ENCODE data around the gene C3. TPM values are rescaled to one million over a fixed set of nuclear protein-coding genes. Genes with fewer than 3 reads are reported as not detected.
A peak's percentile ranks its signal among the peaks of the same experiment; 100 is the strongest.

Gene C3
- total and polyA plus RNA-seq, 2 of the 13 experiments (the other 11 are each of a cell fraction or from before 2014, with no cell fraction given): 1,455 to 6,272 TPM

DNA sequence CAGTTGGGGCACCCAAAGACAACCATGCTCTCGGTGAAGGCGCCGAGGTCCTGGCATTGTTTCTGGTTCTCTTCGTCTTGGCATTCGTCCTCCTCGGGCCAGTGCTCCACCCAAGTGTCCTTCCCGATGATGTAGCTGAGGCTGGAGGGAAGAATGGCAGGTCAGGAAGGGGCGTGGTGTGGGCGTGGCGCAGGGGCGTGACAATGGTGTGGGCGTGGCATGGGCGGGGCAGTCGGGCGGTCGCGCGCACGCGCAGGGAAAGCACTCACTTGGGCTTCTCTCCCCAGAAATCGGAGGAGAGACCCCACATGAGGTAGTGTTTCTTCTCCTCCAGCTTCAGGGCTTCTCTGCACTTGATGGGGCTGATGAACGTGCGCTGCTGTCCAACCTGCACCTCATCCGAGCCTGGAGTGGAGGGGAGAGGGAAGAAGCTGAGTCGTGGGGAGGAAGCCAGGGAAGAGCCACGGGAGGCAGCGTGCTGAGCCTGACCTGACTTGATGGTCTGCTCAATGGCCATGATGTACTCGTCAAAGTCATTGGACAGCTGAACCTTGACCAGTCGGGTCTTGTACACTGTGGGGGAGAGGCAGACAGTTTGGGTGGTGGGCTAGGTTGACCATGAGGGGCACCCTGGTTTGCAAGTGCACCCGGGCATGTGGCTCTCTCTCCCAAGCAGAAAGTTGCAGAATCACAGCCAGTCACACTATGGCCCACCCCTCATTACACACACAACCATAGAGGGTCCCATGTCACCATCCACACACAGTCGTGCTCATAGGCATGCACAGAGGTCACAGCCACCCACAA, 42.4 kb downstream of the C3 start (continued):
- TF ChIP-seq ZFP91 (CRISPR knock-in tag; IDR thresholded peaks at IDR 0.05; ENCODE audit: borderline replicate concordance) (0 out of 2 replicates have a peak, but pooled peaks have one; percentile 18), BRD4 (CRISPR knock-in tag; IDR thresholded peaks at IDR 0.05) (no peak), ZNF629 (CRISPR knock-in tag; conservative IDR thresholded peaks at IDR 0.05) (no peak), ZNF24 (IDR thresholded peaks at IDR 0.05) (no peak), ZNF572 (CRISPR knock-in tag; IDR thresholded peaks at IDR 0.05) (no peak), ZNF33B (CRISPR knock-in tag; IDR thresholded peaks at IDR 0.05) (no peak), FIP1L1 (IDR thresholded peaks at IDR 0.05; ENCODE audit: borderline replicate concordance, insufficient read depth, low read depth, low read length) (no peak), HDAC6 (IDR thresholded peaks at IDR 0.05; ENCODE audit: low read depth, low read length) (no peak), ZNF567 (CRISPR knock-in tag; IDR thresholded peaks at IDR 0.05; ENCODE audit: borderline replicate concordance) (no peak), POLR2A (IDR thresholded peaks at IDR 0.05; ENCODE audit: insufficient read depth in 1 of 2, low read depth in 2 of 2, low read length in 2 of 2) (peak in 1 of 2 experiments; percentile 11; a peak in 1 of 4 replicates), ARID5B (CRISPR knock-in tag; IDR thresholded peaks at IDR 0.05) (no peak), SALL1 (CRISPR knock-in tag; IDR thresholded peaks at IDR 0.05) (peak; percentile 22; the same call in 1 of the 2 replicates), ZSCAN31 (CRISPR knock-in tag; IDR thresholded peaks at IDR 0.05; ENCODE audit: low read depth) (no peak), ZBTB38 (CRISPR knock-in tag; IDR thresholded peaks at IDR 0.05) (0 out of 2 replicates have a peak, but pooled peaks have one; percentile 15), RFX5 (IDR thresholded peaks at IDR 0.05; ENCODE audit: low read depth, low read length) (no peak), FOXK2 (IDR thresholded peaks at IDR 0.05) (no peak), KAT8 (CRISPR knock-in tag; IDR thresholded peaks at IDR 0.05) (no peak), MIER2 (CRISPR knock-in tag; IDR thresholded peaks at IDR 0.05) (no peak), MEIS2 (CRISPR knock-in tag; IDR thresholded peaks at IDR 0.05) (no peak), ZIK1 (CRISPR knock-in tag; IDR thresholded peaks at IDR 0.05; ENCODE audit: borderline replicate concordance, low read depth) (no peak), ZNF367 (CRISPR knock-in tag; IDR thresholded peaks at IDR 0.05; ENCODE audit: borderline replicate concordance) (no peak), HOXA3 (CRISPR knock-in tag; IDR thresholded peaks at IDR 0.05) (0 out of 2 replicates have a peak, but pooled peaks have one; percentile 22)
- TF ChIP-seq, protein P1, sequence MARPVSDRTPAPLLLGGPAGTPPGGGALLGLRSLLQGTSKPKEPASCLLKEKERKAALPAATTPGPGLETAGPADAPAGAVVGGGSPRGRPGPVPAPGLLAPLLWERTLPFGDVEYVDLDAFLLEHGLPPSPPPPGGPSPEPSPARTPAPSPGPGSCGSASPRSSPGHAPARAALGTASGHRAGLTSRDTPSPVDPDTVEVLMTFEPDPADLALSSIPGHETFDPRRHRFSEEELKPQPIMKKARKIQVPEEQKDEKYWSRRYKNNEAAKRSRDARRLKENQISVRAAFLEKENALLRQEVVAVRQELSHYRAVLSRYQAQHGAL (CRISPR knock-in tag; IDR thresholded peaks at IDR 0.05; ENCODE audit: not compliant biosample characterization): no peak
